Measurements from ENCODE around the gene THRAP3.

- TF ChIP-seq CTCF (IDR thresholded peaks at IDR 0.05) (no peak), ZFX (IDR thresholded peaks at IDR 0.05; ENCODE audit: borderline replicate concordance) (no peak)
Observed at GRCh38 chr1:36329817-36330216, 105.6 kb downstream of the THRAP3 start.

Data from 22Rv1 (cell line).